Osteocyte (in vitro differentiated cells): ENCODE data around the gene ILDR2. TPM values are rescaled to one million over a fixed set of nuclear protein-coding genes. Genes with fewer than 3 reads are reported as not detected.
A peak's percentile ranks its signal among the peaks of the same experiment; 100 is the strongest.

Experiments used
- DNase-seq: peaks from one replicate; pipeline ENCODE4 v3.0.0; 2021; ENCODE audit warnings: mixed read lengths; ENCODE audit not compliant: unreplicated experiment; ENCODE audit errors: extremely low spot score
- H3K27ac Mint-ChIP-seq: one replicate; pipeline ENCODE4 v1.8.0; 2021; ENCODE audit warnings: mild to moderate bottlenecking, mixed read lengths; ENCODE audit not compliant: unreplicated experiment
- H3K27me3 Mint-ChIP-seq: one replicate; pipeline ENCODE4 v1.8.0; 2021; ENCODE audit warnings: mixed read lengths; ENCODE audit not compliant: unreplicated experiment
- H3K36me3 Mint-ChIP-seq: one replicate; pipeline ENCODE4 v1.8.0; 2021; ENCODE audit warnings: mixed read lengths; ENCODE audit not compliant: unreplicated experiment
- H3K4me1 Mint-ChIP-seq: one replicate; pipeline ENCODE4 v1.8.0; 2021; ENCODE audit warnings: mixed read lengths; ENCODE audit not compliant: unreplicated experiment
- H3K4me3 Mint-ChIP-seq: one replicate; pipeline ENCODE4 v1.8.0; 2021; ENCODE audit warnings: mild to moderate bottlenecking, moderate library complexity, mixed read lengths; ENCODE audit not compliant: unreplicated experiment
- H3K9me3 Mint-ChIP-seq: one replicate; pipeline ENCODE4 v1.8.0; 2021; ENCODE audit warnings: mixed read lengths; ENCODE audit not compliant: unreplicated experiment
- total RNA-seq: library from RNA; stranded (reverse); gene quantifications from 2 replicates; pipeline ENCODE4 v1.2.1, GENCODE V29; 2021
- TF ChIP-seq, protein P1 (sequence below): fragments of 200-600 bp; sonication (generic); IDR thresholded peaks from 2 replicates; pipeline ENCODE4 v1.5.0; 2021; ENCODE audit warnings: antibody characterized with exemption, mild to moderate bottlenecking, moderate library complexity

Gene ILDR2
- total RNA-seq, 1 donor from 2014 or later: 0.16 TPM

DNA sequence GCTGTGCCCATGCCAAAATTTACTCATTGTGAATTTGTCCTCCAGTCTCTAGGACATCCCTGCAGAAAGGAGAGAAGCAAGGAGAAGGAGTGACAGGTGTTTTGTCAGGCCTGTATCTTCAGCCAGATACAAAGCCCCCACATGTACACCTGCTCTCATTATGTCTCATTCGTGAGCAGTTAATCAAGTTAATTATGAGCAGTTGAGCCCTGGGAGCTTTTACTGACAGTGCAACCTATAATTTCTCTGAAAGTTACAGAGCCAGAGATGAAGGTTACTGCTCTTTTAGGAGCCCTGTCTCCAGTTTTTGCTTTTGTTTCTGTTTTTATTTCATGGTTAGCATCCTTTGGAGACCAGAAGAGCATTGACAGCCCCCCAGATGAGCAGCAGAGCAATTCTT lies 5.0 kb upstream of the ILDR2 start:
- H3K27ac Mint-ChIP-seq: no peak overlapping the region
- peaks cover 47% of the 10 kb centered on the region for H3K27me3 Mint-ChIP-seq
- no peaks in the 10 kb centered on the region for H3K9me3 Mint-ChIP-seq
- DNase-seq: no peak
- peaks cover 5% of the 10 kb centered on the region for H3K4me1 Mint-ChIP-seq
- H3K4me3 Mint-ChIP-seq: no peak overlapping the region
- TF ChIP-seq, protein P1, sequence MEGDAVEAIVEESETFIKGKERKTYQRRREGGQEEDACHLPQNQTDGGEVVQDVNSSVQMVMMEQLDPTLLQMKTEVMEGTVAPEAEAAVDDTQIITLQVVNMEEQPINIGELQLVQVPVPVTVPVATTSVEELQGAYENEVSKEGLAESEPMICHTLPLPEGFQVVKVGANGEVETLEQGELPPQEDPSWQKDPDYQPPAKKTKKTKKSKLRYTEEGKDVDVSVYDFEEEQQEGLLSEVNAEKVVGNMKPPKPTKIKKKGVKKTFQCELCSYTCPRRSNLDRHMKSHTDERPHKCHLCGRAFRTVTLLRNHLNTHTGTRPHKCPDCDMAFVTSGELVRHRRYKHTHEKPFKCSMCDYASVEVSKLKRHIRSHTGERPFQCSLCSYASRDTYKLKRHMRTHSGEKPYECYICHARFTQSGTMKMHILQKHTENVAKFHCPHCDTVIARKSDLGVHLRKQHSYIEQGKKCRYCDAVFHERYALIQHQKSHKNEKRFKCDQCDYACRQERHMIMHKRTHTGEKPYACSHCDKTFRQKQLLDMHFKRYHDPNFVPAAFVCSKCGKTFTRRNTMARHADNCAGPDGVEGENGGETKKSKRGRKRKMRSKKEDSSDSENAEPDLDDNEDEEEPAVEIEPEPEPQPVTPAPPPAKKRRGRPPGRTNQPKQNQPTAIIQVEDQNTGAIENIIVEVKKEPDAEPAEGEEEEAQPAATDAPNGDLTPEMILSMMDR: no peak
- H3K36me3 Mint-ChIP-seq: no peaks in the 10 kb centered on the region

DNA sequence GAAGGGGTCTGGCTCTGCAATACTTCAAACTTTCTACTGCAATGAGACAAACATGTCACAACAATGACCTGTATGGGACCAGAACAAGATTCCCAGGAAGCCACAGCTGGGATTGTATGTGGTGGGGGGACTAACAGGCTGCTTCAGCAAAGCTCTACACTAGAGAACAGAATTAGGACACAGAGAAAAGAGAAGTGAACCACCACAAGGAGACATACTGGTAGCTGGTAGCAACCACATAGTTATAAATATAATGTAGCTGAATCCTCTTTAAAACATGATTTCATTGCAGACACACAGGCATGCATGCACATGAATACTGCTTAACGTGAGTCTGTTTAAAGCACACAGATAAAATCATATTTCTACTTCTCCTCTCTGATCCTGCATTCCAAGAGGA lies 3.5 kb upstream of the ILDR2 start:
- H3K9me3 Mint-ChIP-seq: no peaks in the 10 kb centered on the region
- no peak for DNase-seq
- H3K36me3 Mint-ChIP-seq: no peaks in the 10 kb centered on the region
- H3K27ac Mint-ChIP-seq: no peak overlapping the region
- H3K4me3 Mint-ChIP-seq: no peak overlapping the region
- TF ChIP-seq, protein P1: no peak
- peaks cover 11% of the 10 kb centered on the region for H3K4me1 Mint-ChIP-seq
- H3K27me3 Mint-ChIP-seq: peaks cover 49% of the 10 kb centered on the region

DNA sequence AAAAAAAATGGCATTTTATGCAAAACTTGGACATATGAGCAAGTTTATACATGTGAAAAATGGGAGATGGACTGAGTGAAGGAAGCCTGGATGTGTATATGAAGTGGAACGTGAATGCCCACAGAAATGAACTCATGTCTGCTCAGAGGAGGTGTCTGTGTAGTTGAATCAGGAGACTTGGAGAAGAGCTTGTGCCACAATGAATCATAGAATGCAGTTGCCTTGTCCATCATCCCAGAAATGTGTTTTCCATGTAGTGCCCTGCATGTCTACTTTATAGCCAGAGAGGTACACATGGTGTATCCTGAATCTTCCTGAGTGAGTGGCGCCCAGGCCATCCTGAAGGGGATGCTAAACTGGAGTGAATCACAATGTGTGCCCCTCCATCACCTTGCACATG lies 2.6 kb upstream of the ILDR2 start:
- no peak for DNase-seq
- peaks cover 56% of the 10 kb centered on the region for H3K27me3 Mint-ChIP-seq
- H3K4me3 Mint-ChIP-seq: no peak overlapping the region
- no peaks in the 10 kb centered on the region for H3K36me3 Mint-ChIP-seq
- no peaks in the 10 kb centered on the region for H3K9me3 Mint-ChIP-seq
- peaks cover 11% of the 10 kb centered on the region for H3K4me1 Mint-ChIP-seq
- TF ChIP-seq, protein P1: no peak
- H3K27ac Mint-ChIP-seq: no peak overlapping the region

- Mint-ChIP-seq H3K27ac (no peak overlapping the region), H3K4me3 (peak overlapping the region; percentile 65), H3K4me1 (peaks cover 11% of the 10 kb centered on the region), H3K36me3 (no peaks in the 10 kb centered on the region), H3K27me3 (peaks cover 76% of the 10 kb centered on the region), H3K9me3 (no peaks in the 10 kb centered on the region)
- TF ChIP-seq, protein P1: no peak
- no peak for DNase-seq
These were observed 544 bp downstream of the ILDR2 start for GRCh38 chr1:166974647-166975345.

DNA sequence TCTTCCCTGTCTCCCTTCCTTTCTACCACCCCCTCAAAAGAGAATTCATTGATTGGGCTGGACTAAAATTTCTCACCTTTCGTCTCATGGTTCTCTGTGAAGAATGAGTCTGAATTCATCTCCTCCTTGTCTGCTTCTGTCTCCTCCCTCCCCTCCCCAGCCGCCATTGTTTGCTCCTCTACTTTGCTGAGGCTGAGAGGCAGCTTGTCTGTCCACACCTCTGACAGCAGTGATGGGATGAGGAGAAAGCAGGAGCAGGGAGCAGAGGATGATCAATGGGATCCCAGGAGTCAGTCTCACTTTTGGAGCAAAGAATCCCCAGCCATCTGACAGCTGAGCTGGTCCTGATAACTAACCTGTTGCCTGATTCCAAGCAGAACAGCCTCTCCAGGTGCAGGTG lies 2.5 kb downstream of the ILDR2 start:
- no peak overlapping the region for H3K27ac Mint-ChIP-seq
- H3K4me1 Mint-ChIP-seq: peaks cover 11% of the 10 kb centered on the region
- no peak for DNase-seq
- H3K9me3 Mint-ChIP-seq: no peaks in the 10 kb centered on the region
- no peaks in the 10 kb centered on the region for H3K36me3 Mint-ChIP-seq
- no peak overlapping the region for H3K4me3 Mint-ChIP-seq
- H3K27me3 Mint-ChIP-seq: peaks cover 74% of the 10 kb centered on the region
- TF ChIP-seq, protein P1: no peak
